Spleen (tissue), 11 donors: ENCODE measurements around the gene TEK. TPM values are rescaled to one million over a fixed set of nuclear protein-coding genes. Genes with fewer than 3 reads are reported as not detected.

Experiments used
- DNase-seq: peaks from one replicate; pipeline ENCODE4 v3.0.0-alpha.2; 2020
- H3K27ac ChIP-seq, 8 donors: fragments of 200-600 bp; sonication (generic) in 7 of 8; 1 replicate in 4 of 8; 2 replicates in 4 of 8; pipeline versions ENCODE4 v1.5.0 to v1.8.0; 2016 to 2021; ENCODE audit warnings: inconsistent platforms in 4 of 8, mild to moderate bottlenecking in 4 of 8, moderate library complexity in 1 of 8
- H3K27me3 ChIP-seq, 7 donors: fragments of 200-600 bp; sonication (generic) in 6 of 7; replicated peaks in 1 of 7; 1 replicate in 4 of 7; 2 replicates in 3 of 7; pipeline versions ENCODE4 v1.5.0 to v1.8.0; 2016 to 2021; ENCODE audit warnings: inconsistent platforms in 3 of 7, mild to moderate bottlenecking in 1 of 7
- H3K36me3 ChIP-seq, 6 donors: fragments of 200-600 bp; sonication (generic) in 5 of 6; 1 replicate in 4 of 6; 2 replicates in 2 of 6; pipeline versions ENCODE4 v1.5.0 to v1.8.0; 2016 to 2021; ENCODE audit warnings: inconsistent platforms in 2 of 6
- H3K4me1 ChIP-seq, 6 donors: fragments of 200-600 bp; sonication (generic) in 5 of 6; 1 replicate in 3 of 6; 2 replicates in 3 of 6; pipeline versions ENCODE4 v1.5.0 to v1.8.0; 2016 to 2021; ENCODE audit warnings: inconsistent platforms in 3 of 6
- H3K4me3 ChIP-seq, 8 donors: fragments of 200-600 bp; sonication (generic) in 7 of 8; 1 replicate in 4 of 8; 2 replicates in 4 of 8; pipeline versions ENCODE4 v1.5.0 to v1.8.0; 2016 to 2021; ENCODE audit warnings: inconsistent platforms in 4 of 8, mild to moderate bottlenecking in 4 of 8, moderate library complexity in 2 of 8
- H3K9me3 ChIP-seq, 8 donors: fragments of 200-600 bp; sonication (generic) in 7 of 8; 1 replicate in 4 of 8; 2 replicates in 4 of 8; pipeline versions ENCODE4 v1.5.0 to v1.8.0; 2016 to 2021; ENCODE audit warnings: inconsistent platforms in 4 of 8
- POLR2A ChIP-seq, 3 donors: fragments of 450-650 bp; IDR thresholded peaks; one replicate each; pipeline ENCODE4 v1.5.1; 2017; ENCODE audit warnings: antibody characterized with exemption in 3 of 3, mild to moderate bottlenecking in 1 of 3
- POLR2AphosphoS5 ChIP-seq, 3 donors: sonication (generic); formaldehyde crosslinking; IDR thresholded peaks; one replicate each; pipeline ENCODE4 v1.5.1; 2017; ENCODE audit warnings: antibody characterized with exemption in 3 of 3
- WGBS, 5 donors: extraction: QIAGEN DNeasy Blood & Tissue Kit in 3 of 5; methylation state at CpG; one replicate each; pipeline versions ENCODE4 v1.1.5 to v1.1.7; 2013 to 2018; 5-methylcytosine and 5-hydroxymethylcytosine counted together
- intact Hi-C: fragments of 100-400 bp; cut with DNase I; formaldehyde crosslinking; loops from one replicate; pipeline ENCODE4 v1.15.0; 2023; ENCODE audit warnings: low total_unique reads
- polyA plus RNA-seq, 3 donors: library from polyadenylated mRNA; stranded (reverse); fragments of 200-250 nt; gene quantifications; one replicate each; pipeline ENCODE4 v1.2.1, GENCODE V29; 2013
- total RNA-seq, 7 donors: library from RNA; depleted of rRNA in 3 of 7; stranded (reverse); fragments of >200 nt in 3 of 7; fragmentation: NEBNext Ultra II Directional in 4 of 7; extraction: Animal tissue kit (Norgen Biotek cat#: 25700) in 4 of 7; gene quantifications; one replicate each; pipeline versions ENCODE4 v1.1.0 to v1.2.1, GENCODE V29; 2016 to 2021
- TF ChIP-seq, protein P1 (sequence below), 11 experiments: fragments of 200-600 bp in 7 of 11; fragments of 450-650 bp in 4 of 11; sonication (generic) in 4 of 11; IDR thresholded peaks in 8 of 11; conservative IDR thresholded peaks in 3 of 11; 1 replicate in 7 of 11; 2 replicates in 4 of 11; pipeline versions ENCODE4 v1.4.0 to v1.8.0; 2016 to 2021; ENCODE audit warnings: antibody characterized with exemption in 11 of 11, inconsistent platforms in 4 of 11, mild to moderate bottlenecking in 1 of 11
- donor health status: healthy with polysubstance abuse.
- donor health status: DM: no; HTN: no; CAD: no; lungs with moderate emphysema.
- donor health status: DM: no; HTN: no; CAD: no.
- donor health status: Bipolar disorder and iron deficiency.
- donor health status: healthy.
- donor health status: DM: no; HTN: no; CAD: no.
- donor health status: DM: yes; HTN: yes; CAD: no.

TEK gene
- total and polyA plus RNA-seq, 10 donors: 2.6 to 58.7 (median 44.4) TPM

DNA sequence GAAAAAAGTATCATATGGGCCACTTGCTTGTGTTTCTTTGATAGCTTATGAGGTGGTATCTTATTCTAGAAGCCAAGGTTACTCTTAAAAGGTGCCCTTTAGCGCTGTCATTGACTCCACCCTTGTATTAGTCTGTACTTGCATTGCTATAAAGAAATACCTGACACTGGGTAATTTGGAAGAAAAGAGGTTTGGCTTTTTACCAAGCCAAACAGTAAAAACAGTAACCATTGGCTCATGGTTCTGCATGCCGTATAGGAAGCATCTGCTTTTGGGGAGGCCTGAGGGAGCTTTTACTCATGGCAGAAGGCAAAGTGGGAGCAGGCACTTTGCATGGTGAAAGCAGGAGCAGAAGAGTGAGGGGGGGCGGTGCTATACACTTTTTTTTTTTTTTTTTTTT is 87.4 kb downstream of the TEK start:
- TF ChIP-seq, protein P1, sequence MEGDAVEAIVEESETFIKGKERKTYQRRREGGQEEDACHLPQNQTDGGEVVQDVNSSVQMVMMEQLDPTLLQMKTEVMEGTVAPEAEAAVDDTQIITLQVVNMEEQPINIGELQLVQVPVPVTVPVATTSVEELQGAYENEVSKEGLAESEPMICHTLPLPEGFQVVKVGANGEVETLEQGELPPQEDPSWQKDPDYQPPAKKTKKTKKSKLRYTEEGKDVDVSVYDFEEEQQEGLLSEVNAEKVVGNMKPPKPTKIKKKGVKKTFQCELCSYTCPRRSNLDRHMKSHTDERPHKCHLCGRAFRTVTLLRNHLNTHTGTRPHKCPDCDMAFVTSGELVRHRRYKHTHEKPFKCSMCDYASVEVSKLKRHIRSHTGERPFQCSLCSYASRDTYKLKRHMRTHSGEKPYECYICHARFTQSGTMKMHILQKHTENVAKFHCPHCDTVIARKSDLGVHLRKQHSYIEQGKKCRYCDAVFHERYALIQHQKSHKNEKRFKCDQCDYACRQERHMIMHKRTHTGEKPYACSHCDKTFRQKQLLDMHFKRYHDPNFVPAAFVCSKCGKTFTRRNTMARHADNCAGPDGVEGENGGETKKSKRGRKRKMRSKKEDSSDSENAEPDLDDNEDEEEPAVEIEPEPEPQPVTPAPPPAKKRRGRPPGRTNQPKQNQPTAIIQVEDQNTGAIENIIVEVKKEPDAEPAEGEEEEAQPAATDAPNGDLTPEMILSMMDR (IDR thresholded peaks at IDR 0.05 in 8 of 11, conservative IDR thresholded peaks at IDR 0.05 in 3 of 11): no peak
- no peak for TF ChIP-seq POLR2A (IDR thresholded peaks at IDR 0.05)
- TF ChIP-seq POLR2AphosphoS5 (IDR thresholded peaks at IDR 0.05): no peak
- WGBS, 5 donors: 79 to 95% (median 85%) methylated on average over 3 of the region's 3 CpGs

DNA sequence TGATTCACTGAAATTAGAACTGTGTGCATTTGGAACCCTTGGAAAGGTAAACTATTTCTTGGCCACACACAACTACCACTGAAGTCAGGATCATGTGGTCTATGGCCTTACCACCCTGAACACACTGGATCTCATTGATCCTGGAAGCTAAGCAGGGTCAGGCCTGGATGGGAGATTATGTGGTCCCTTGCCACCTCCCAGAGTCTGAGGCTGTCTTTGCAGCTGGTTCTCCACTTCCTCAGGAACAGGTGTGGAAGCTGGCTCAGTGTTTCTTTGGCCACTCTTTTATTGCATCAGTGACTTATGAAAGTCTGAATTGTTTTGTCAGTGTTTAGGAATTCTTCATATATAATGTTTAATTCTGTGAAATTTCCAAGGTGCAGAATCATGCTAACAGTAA is 89.2 kb downstream of the TEK start:
- Histone ChIP-seq H3K9me3 (no peaks in the 10 kb centered on the region), H3K4me1 (peaks cover 0 to 18% (median 4%) of the 10 kb centered on the region in 6 donors), H3K27me3 (no peaks in the 10 kb centered on the region), H3K36me3 (peaks cover 0 to 11% (median 0%) of the 10 kb centered on the region in 6 donors), H3K27ac (no peak overlapping the region), H3K4me3 (no peak overlapping the region)
- intact Hi-C loops: loop anchor here (10.0 kb wide), 2 partner anchors 63 to 133 kb away; no protein-coding TSS in a partner anchor
- no peak for DNase-seq
- TF ChIP-seq POLR2AphosphoS5 (IDR thresholded peaks at IDR 0.05): no peak
- TF ChIP-seq, protein P1 (IDR thresholded peaks at IDR 0.05 in 8 of 11, conservative IDR thresholded peaks at IDR 0.05 in 3 of 11): no peak
- TF ChIP-seq POLR2A (IDR thresholded peaks at IDR 0.05): no peak

More for the DNA sequence above, 87.4 kb downstream of the TEK start:
- no peak for DNase-seq
- H3K27ac ChIP-seq: no peak overlapping the region
- no peaks in the 10 kb centered on the region for H3K9me3 ChIP-seq
- intact Hi-C loops: loop anchor here (10.0 kb wide), 2 partner anchors 62 to 132 kb away; no protein-coding TSS in a partner anchor
- H3K4me3 ChIP-seq: no peak overlapping the region
- H3K27me3 ChIP-seq: no peaks in the 10 kb centered on the region
- peaks cover 0 to 18% (median 5%) of the 10 kb centered on the region in 6 donors for H3K4me1 ChIP-seq
- peaks cover 0 to 5% (median 0%) of the 10 kb centered on the region in 6 donors for H3K36me3 ChIP-seq

DNA sequence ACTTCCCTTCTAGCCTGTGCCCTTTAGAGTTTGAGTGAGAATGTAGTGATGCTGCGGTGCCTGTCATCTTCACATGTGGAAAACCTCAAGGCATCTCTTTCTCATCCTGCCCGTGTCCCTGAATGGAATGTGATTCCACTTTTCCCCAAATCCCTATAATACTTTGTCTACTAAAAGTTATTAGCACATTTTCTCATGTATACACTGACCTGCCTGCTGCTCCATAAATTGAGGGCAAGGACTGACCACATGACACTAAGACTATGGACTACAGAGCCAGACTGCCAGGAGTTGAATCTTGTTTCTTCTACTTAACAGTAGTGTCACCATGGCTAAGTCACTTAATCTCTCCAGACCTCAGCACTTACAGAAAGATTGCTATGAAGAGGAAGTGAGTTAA is 93.0 kb downstream of the TEK start:
- Histone ChIP-seq H3K36me3 (peaks cover 0 to 35% (median 0%) of the 10 kb centered on the region in 6 donors), H3K4me1 (no peaks in the 10 kb centered on the region), H3K27me3 (no peaks in the 10 kb centered on the region), H3K27ac (no peak overlapping the region), H3K4me3 (no peak overlapping the region), H3K9me3 (no peaks in the 10 kb centered on the region)
- DNase-seq: no peak
- WGBS, 5 donors: 79 to 97% (median 93%) methylated on average over 2 of the region's 2 CpGs
- TF ChIP-seq, protein P1 (IDR thresholded peaks at IDR 0.05 in 8 of 11, conservative IDR thresholded peaks at IDR 0.05 in 3 of 11): no peak
- intact Hi-C loops: no loop called here

DNA sequence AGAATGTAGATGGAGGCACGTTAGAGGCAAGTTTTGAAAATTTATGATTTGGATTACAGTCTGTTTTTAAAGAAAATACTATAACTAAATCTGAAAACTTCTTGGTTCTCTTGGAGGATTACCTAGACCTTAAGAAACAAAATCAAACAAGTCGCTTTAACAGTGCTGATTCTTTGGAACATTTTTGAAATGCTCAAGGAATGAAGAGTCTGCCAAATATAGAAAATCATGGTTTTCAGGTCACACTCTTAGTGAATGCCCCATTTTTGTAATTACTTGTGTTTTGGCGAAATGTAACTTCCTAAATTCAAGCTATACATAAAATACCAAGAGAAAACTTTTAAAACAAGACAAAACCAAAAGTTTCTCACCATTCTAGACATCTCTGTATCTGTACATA is 94.8 kb downstream of the TEK start:
- no peak overlapping the region for H3K4me3 ChIP-seq
- H3K4me1 ChIP-seq: no peaks in the 10 kb centered on the region
- no peaks in the 10 kb centered on the region for H3K9me3 ChIP-seq
- 78 to 92% (median 84%) methylated on average over 3 of the region's 3 CpGs for WGBS, 5 donors
- no peaks in the 10 kb centered on the region for H3K27me3 ChIP-seq
- peaks cover 0 to 30% (median 0%) of the 10 kb centered on the region in 6 donors for H3K36me3 ChIP-seq
- no peak for DNase-seq
- TF ChIP-seq POLR2A (IDR thresholded peaks at IDR 0.05) (no peak), POLR2AphosphoS5 (IDR thresholded peaks at IDR 0.05) (no peak)
- TF ChIP-seq, protein P1 (IDR thresholded peaks at IDR 0.05 in 8 of 11, conservative IDR thresholded peaks at IDR 0.05 in 3 of 11): no peak
- H3K27ac ChIP-seq: no peak overlapping the region
- intact Hi-C loops: no loop called here
